Erythroblast (primary cell): Measurements from ENCODE around the gene PSMC4.
"Not testable (repeated sequence)": the region's sequence is repeated elsewhere in the genome, so short reads cannot be mapped to it uniquely, and the experiment has no call there.

ENCODE experiments used
- DNase-seq, 2 experiments: peaks; one replicate each; lab custom pipeline; 2025; lab: John Stamatoyannopoulos, UW
- GATA1 ChIP-seq: IDR thresholded peaks from 2 replicates; pipeline ENCODE4 v1.6.1; 2011; ENCODE audit warnings: low read depth, mild to moderate bottlenecking, control low read depth, low read length, moderate library complexity
- POLR2A ChIP-seq: IDR thresholded peaks from 2 replicates; pipeline ENCODE4 v1.6.1; 2011; ENCODE audit warnings: mild to moderate bottlenecking, low read length

The PSMC4 gene

DNA sequence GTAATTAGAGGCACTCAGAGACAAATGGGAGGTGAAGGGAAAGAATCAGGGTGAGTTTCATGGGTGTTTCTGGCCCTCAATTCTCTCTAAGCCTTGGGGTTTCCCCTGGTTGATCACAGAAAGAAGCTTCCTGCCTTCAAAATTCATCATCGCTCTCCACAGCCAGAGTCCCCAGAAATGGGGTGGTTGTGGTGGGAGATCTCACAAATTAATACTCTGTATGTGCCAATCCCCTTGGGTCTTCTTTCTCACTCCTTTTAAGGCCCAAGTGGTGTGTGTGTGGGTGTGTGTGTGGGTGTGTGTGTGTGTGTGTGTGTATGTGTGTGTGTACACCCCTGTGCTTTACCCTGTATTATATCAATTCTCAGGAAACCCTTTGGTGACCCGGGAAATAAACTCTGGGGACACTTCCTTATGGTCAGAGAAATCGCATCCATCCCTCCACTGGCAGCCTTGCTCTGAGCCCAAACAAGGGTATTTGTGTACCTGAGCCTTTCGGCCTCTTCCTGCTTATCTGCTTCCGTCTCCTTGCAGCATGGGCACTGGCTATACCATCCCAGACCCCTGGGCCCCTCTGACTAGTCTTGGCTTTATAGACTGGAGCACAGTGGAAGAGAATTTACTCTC is 33.8 kb upstream of the PSMC4 start:
- TF ChIP-seq POLR2A (no peak), GATA1 (no peak)
- DNase-seq = no peak

GRCh38 chr19:39937787-39938186 is 33.2 kb upstream of the PSMC4 start:
- TF ChIP-seq GATA1 (no peak), POLR2A (no peak)

DNA sequence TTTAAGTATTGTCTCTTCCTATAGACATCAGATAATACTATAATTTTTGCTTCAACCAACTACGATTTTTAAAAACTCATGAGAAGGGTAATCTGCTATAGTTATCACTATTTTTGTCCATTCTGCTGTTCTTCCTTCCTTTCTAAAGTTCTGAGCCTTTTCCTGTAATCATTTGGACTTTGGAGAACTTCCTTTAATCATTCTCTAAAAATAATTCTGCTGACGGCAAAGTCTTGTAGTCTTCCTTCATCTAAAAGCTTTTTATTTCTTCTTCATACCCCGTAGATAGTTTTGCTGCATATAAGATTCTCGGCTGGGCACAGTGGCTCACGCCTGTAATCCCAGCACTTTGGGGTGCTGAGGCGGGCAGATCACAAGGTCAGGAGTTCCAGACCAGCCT is 31.4 kb upstream of the PSMC4 start:
- TF ChIP-seq POLR2A (no peak), GATA1 (no peak)

More at GRCh38 chr19:39937787-39938186, 33.2 kb upstream of the PSMC4 start:
- no peak for DNase-seq

GRCh38 chr19:39940221-39940833 is 30.6 kb upstream of the PSMC4 start:
- TF ChIP-seq GATA1 = no peak
- TF ChIP-seq POLR2A = no peak

More for the DNA sequence above, 31.4 kb upstream of the PSMC4 start:
- DNase-seq = no peak

DNA sequence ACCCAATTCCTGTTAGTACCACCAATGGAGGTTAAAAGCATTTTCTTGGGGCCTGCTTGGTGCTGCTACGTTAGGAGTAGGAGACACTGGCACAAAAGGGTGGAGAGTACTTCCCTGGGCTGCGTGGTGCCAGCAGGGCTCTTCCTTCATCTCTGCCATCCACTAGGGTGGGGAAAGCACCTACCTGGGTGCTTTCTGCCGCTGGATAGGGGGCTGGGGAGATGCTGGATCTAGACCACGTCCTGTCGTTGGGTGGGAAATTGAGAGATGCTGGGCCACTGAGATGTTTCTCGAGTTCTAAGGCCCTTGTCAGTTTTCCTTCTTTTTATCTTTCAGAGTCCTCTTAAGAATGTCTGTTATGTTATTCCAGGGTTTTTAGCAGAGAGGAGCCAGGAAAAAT is 29.8 kb upstream of the PSMC4 start:
- no peak for TF ChIP-seq POLR2A

More at GRCh38 chr19:39940221-39940833, 30.6 kb upstream of the PSMC4 start:
- DNase-seq = no peak

GRCh38 chr19:39941615-39942365 is 29.2 kb upstream of the PSMC4 start:
- no peak for TF ChIP-seq GATA1
- TF ChIP-seq POLR2A = no peak
- DNase-seq = no peak

More for the DNA sequence above, 29.8 kb upstream of the PSMC4 start:
- no peak for DNase-seq

GRCh38 chr19:39942366-39942730 is 28.6 kb upstream of the PSMC4 start:
- TF ChIP-seq GATA1 = no peak
- TF ChIP-seq POLR2A = no peak
- DNase-seq = no peak

DNA sequence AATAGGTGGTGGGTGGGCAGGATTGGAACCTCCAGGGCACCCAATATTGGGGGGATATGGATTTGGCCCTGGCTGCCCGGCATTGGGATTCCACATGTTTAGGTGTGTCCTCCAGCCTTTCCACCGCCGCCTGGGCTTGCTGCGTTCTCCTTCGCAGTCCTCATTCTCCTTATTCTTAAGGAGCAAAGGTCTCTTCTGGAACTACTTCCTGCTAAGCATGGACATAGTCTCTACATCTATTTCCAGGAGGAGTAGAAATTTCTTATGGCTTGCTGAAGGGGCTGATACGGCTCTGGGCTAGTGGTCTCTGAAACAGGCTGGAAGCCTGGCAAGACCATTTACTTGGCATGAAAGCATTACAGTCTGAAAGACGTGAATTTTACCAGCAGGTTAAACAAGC is 27.4 kb upstream of the PSMC4 start:
- DNase-seq = no peak

GRCh38 chr19:39946532-39946931 is 24.4 kb upstream of the PSMC4 start:
- no peak for DNase-seq
- TF ChIP-seq POLR2A = no peak
- no peak for TF ChIP-seq GATA1

More for the DNA sequence above, 27.4 kb upstream of the PSMC4 start:
- no peak for TF ChIP-seq POLR2A
- no peak for TF ChIP-seq GATA1

GRCh38 chr19:39949026-39949747 is 21.8 kb upstream of the PSMC4 start:
- TF ChIP-seq GATA1 = no peak
- TF ChIP-seq POLR2A = no peak
- no peak for DNase-seq

DNA sequence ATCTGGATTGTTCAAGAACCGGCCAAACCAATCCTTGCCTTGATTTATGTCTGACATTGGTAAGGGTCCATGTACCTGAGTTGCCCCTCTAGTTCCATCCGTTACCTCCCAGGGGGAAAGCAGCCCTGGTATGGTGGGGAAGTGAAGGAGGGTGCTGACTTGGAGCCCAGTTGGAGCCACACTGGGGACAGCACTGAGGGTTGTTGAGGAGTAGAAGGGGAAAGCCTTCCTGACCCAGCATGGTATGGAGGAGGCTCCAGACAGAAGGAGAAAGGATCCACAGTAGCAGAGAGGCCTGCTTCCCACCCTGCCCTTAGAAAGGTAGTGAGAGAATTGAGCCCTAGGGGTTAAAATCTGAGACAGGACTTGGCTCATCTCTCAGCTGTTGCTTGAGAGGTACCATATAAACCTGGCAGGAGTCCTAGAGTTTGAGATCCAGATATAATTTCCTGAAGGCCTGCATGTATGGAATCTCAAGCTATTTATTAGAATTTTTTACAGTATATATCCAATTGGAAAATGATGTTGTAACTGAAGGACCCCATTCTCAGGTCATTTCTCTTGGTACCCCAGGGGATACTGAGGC is 19.8 kb upstream of the PSMC4 start:
- TF ChIP-seq POLR2A (no peak), GATA1 (no peak)
- DNase-seq = no peak

- DNase-seq = no peak
- no peak for TF ChIP-seq GATA1
- no peak for TF ChIP-seq POLR2A
These were observed 19.3 kb upstream of the PSMC4 start for GRCh38 chr19:39951686-39952085.

GRCh38 chr19:39953915-39954314 is 17.1 kb upstream of the PSMC4 start:
- TF ChIP-seq POLR2A (no peak), GATA1 (no peak)
- no peak for DNase-seq

GRCh38 chr19:39957886-39958285 is 13.1 kb upstream of the PSMC4 start:
- DNase-seq = not testable (repeated sequence)

DNA sequence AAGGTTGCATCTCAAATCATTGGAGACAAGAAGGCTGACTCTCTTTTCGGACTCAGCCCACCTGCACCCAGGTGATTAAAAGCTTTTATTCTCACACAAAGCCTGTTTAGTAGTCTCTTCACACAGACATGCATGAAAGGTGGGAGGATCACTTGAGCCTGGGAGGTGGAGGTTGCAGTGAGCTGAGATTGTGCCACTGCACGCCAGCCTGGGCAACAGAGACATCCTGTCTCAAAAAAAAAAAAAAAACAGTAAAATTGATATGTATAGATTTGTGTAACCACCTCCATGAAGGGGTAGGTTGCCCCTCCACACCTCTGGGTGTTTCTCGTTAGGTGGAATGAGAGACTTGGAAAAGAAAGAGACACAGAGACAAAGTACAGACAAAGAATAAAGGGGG is 12.0 kb upstream of the PSMC4 start:
- not testable (repeated sequence) for DNase-seq

- not testable (repeated sequence) for DNase-seq
These were observed 11.6 kb upstream of the PSMC4 start for GRCh38 chr19:39959407-39959806.
